ENCODE data around the gene NFKBIL1. TPM values are rescaled to one million over a fixed set of nuclear protein-coding genes. Genes with fewer than 3 reads are reported as not detected.

Gene NFKBIL1
- total and polyA plus RNA-seq, 2 experiments from 2014 or later, result 9.6 to 12.3 TPM

GRCh38 chr6:31573239-31574105 lies 26.1 kb downstream of the NFKBIL1 start:
- peaks cover 20% of the 10 kb centered on the region for H3K27me3 Mint-ChIP-seq (ENCODE audit: insufficient read depth, low read depth, poor library complexity)
- H3K79me2 ChIP-seq (replicated peaks; ENCODE audit: insufficient read depth), result no peaks in the 10 kb centered on the region
- TF ChIP-seq ZNF114 (CRISPR knock-in tag; IDR thresholded peaks at IDR 0.05) (no peak), CREB1 (CRISPR knock-in tag; IDR thresholded peaks at IDR 0.05; ENCODE audit: low read depth) (no peak), POLR2AphosphoS5 (IDR thresholded peaks at IDR 0.05; ENCODE audit: low read depth) (no peak), ZNF462 (CRISPR knock-in tag; IDR thresholded peaks at IDR 0.05) (no peak), CTCF (conservative IDR thresholded peaks at IDR 0.05; ENCODE audit: low read depth in 2 of 2) (no peak), REST (IDR thresholded peaks at IDR 0.05; ENCODE audit: unreplicated experiment) (no peak), JUNB (IDR thresholded peaks at IDR 0.05; ENCODE audit: unreplicated experiment) (no peak), ZNF331 (CRISPR knock-in tag; IDR thresholded peaks at IDR 0.05; ENCODE audit: low read depth) (no peak), EZH2 (IDR thresholded peaks at IDR 0.05; ENCODE audit: low read depth, unreplicated experiment) (no peak), NANOG (IDR thresholded peaks at IDR 0.05; ENCODE audit: borderline replicate concordance) (no peak), ETS1 (IDR thresholded peaks at IDR 0.05) (no peak), EZH2phosphoT487 (IDR thresholded peaks at IDR 0.05; ENCODE audit: unreplicated experiment) (no peak)
- 0 out of 2 replicates have a peak overlapping the region, but pooled peaks have one; percentile 47 for H2AFZ ChIP-seq
- peaks cover 11% of the 10 kb centered on the region for H3K4me1 Mint-ChIP-seq
- H3K27me3 ChIP-seq (ENCODE audit: insufficient read depth), result no peaks in the 10 kb centered on the region
- DNase-seq (ENCODE audit: low spot score) (no peak), ATAC-seq (no peak)
- no peaks in the 10 kb centered on the region; the same call in 2 of the 3 replicates for H3K9me3 Mint-ChIP-seq
- no peak overlapping the region for H3K4me2 ChIP-seq
- no peak overlapping the region for H3K27ac ChIP-seq (ENCODE audit: low read depth)
- H3F3A ChIP-seq (replicated peaks; ENCODE audit: low read depth), result no peaks in the 10 kb centered on the region
- no peaks in the 10 kb centered on the region for H4K20me1 ChIP-seq (replicated peaks; ENCODE audit: insufficient read depth)
- no peak overlapping the region; the same call in 2 of the 3 replicates for H3K4me3 Mint-ChIP-seq
- no peak overlapping the region for H3K27ac Mint-ChIP-seq
- H3K36me3 Mint-ChIP-seq (ENCODE audit: low read depth), result no peaks in the 10 kb centered on the region; the same call in 2 of the 3 replicates
- no peaks in the 10 kb centered on the region for H3K36me3 ChIP-seq (ENCODE audit: insufficient read depth)
- H3K4me3 ChIP-seq, result no peak overlapping the region
- H3K4me1 ChIP-seq (ENCODE audit: insufficient read depth), result no peaks in the 10 kb centered on the region
- H3K9me2 ChIP-seq (ENCODE audit: insufficient read depth), result no peaks in the 10 kb centered on the region
